OCI-LY7 (cell line): ENCODE results near the gene EPAS1. TPM values are rescaled to one million over a fixed set of nuclear protein-coding genes. Genes with fewer than 3 reads are reported as not detected.

Source experiments
- BruUV-seq: library from RNA; stranded (reverse); fragments of 400-500 nt; replicated peaks from 2 replicates; lab custom pipeline; 2021; lab: Mats Ljungman, UMichigan
- CTCF ChIA-PET: fragments of 300-600 bp; sonication (Branson Sonifier 250); formaldehyde crosslinking; loops from one replicate; lab custom pipeline; 2022; ENCODE audit warnings: antibody characterized with exemption; ENCODE audit not compliant: unreplicated experiment; lab: Charles Lee
- POLR2A ChIA-PET: fragments of 300-600 bp; sonication (Branson Sonifier 250); formaldehyde crosslinking; loops from one replicate; lab custom pipeline; 2022; ENCODE audit warnings: antibody characterized with exemption; lab: Charles Lee
- DNase-seq: peaks from one replicate; pipeline ENCODE4 v3.0.0-alpha.2; 2015; ENCODE audit warnings: low spot score
- H2AFZ ChIP-seq: fragments of 200-600 bp; sonication (generic), shearing (Covaris generic); 2 replicates; pipeline ENCODE4 v1.6.1; 2014; ENCODE audit warnings: mild to moderate bottlenecking, antibody characterized with exemption, low read length, moderate library complexity
- H3K27ac ChIP-seq: fragments of 200-600 bp; sonication (generic); 2 replicates; pipeline ENCODE4 v1.5.1; 2014; ENCODE audit warnings: mixed run types, low read depth, mild to moderate bottlenecking, moderate library complexity, low read length, inconsistent platforms; ENCODE audit not compliant: poor library complexity, severe bottlenecking
- H3K36me3 ChIP-seq: fragments of 200-600 bp; sonication (generic); 2 replicates; pipeline ENCODE4 v1.6.1; 2014; ENCODE audit warnings: mild to moderate bottlenecking, antibody characterized with exemption, low read length, moderate library complexity, mixed read lengths; ENCODE audit not compliant: insufficient read depth
- H3K4me1 ChIP-seq: fragments of 200-600 bp; sonication (generic); 2 replicates; pipeline ENCODE4 v1.5.1; 2014; ENCODE audit warnings: mild to moderate bottlenecking, low read length; ENCODE audit not compliant: insufficient read depth, poor library complexity, severe bottlenecking
- H3K4me2 ChIP-seq: fragments of 200-600 bp; sonication (generic); 2 replicates; pipeline ENCODE4 v1.6.1; 2014; ENCODE audit warnings: mild to moderate bottlenecking, low read length
- H3K4me3 ChIP-seq: fragments of 200-600 bp; sonication (generic); 2 replicates; pipeline ENCODE4 v1.5.1; 2014; ENCODE audit warnings: mild to moderate bottlenecking, low read depth, low read length; ENCODE audit not compliant: poor library complexity, severe bottlenecking
- H3K79me2 ChIP-seq: fragments of 200-600 bp; sonication (generic); 2 replicates; pipeline ENCODE4 v1.6.1; 2016; ENCODE audit warnings: low read depth, mild to moderate bottlenecking, low read length, moderate library complexity, mixed read lengths; ENCODE audit not compliant: insufficient read depth
- H3K9me2 ChIP-seq: fragments of 200-600 bp; sonication (generic); 2 replicates; pipeline ENCODE4 v1.6.1; 2016; ENCODE audit warnings: mild to moderate bottlenecking, low read length, mixed read lengths; ENCODE audit not compliant: insufficient read depth
- H3K9me3 ChIP-seq: fragments of 200-600 bp; sonication (generic); 2 replicates; pipeline ENCODE4 v1.6.1; 2014; ENCODE audit warnings: mild to moderate bottlenecking, mixed run types, low read length, mixed read lengths
- H4K20me1 ChIP-seq: fragments of 200-600 bp; sonication (generic); 2 replicates; pipeline ENCODE4 v1.6.1; 2014; ENCODE audit warnings: mild to moderate bottlenecking, antibody characterized with exemption, low read length, moderate library complexity, mixed read lengths; ENCODE audit not compliant: insufficient read depth
- CTCF ChIP-seq: fragments of 200-600 bp; sonication (generic); conservative IDR thresholded peaks from 2 replicates; pipeline ENCODE4 v1.5.1; 2014; ENCODE audit warnings: mild to moderate bottlenecking, antibody characterized with exemption, low read length, moderate library complexity, mixed read lengths
- EZH2phosphoT487 ChIP-seq: fragments of 200-600 bp; sonication (generic); IDR thresholded peaks from 2 replicates; pipeline ENCODE4 v1.6.1; 2018; ENCODE audit warnings: low read depth, borderline replicate concordance, mild to moderate bottlenecking, mixed run types, antibody characterized with exemption, low read length, moderate library complexity, mixed read lengths
- intact Hi-C: fragments of 100-400 bp; cut with micrococcal nuclease; formaldehyde crosslinking; loops from one replicate; pipeline ENCODE4 v1.10.0; 2022; ENCODE audit not compliant: unreplicated experiment
- total RNA-seq, 2 experiments: library from RNA; depleted of rRNA in 1 of 2; stranded (reverse); fragments of >200 nt in 1 of 2; shearing (Covaris generic) in 1 of 2; gene quantifications; 2 replicates each; pipeline ENCODE4 v1.2.3, GENCODE V29; 2014 to 2022

The EPAS1 gene
- total RNA-seq, 2 experiments from 2014 or later: 0.74 TPM; not detected in 1

- no peak for TF ChIP-seq CTCF
- TF ChIP-seq EZH2phosphoT487: no peak
- H3K9me2 ChIP-seq: no peaks in the 10 kb centered on the region
- H3K79me2 ChIP-seq: no peaks in the 10 kb centered on the region
- no peaks in the 10 kb centered on the region for H3K36me3 ChIP-seq
- H2AFZ ChIP-seq: no peak overlapping the region
- intact Hi-C loops: no loop called here
- no peak overlapping the region for H3K4me3 ChIP-seq
- no peak for DNase-seq
- H3K4me1 ChIP-seq: no peaks in the 10 kb centered on the region
- BruUV-seq: no TSS peak
- CTCF ChIA-PET: no interaction called here
- no peak overlapping the region for H3K27ac ChIP-seq
- no peaks in the 10 kb centered on the region for H3K9me3 ChIP-seq
- POLR2A ChIA-PET: interaction anchor here (0.5 kb wide), 1 partner anchor 703 kb away, joined by 3 read pairs; no protein-coding TSS in a partner anchor
- no peaks in the 10 kb centered on the region for H4K20me1 ChIP-seq
- H3K4me2 ChIP-seq: no peak overlapping the region
These were observed 44.1 kb upstream of the EPAS1 start for GRCh38 chr2:46252891-46253659.

- POLR2A ChIA-PET: no interaction called here
These were observed 42.7 kb upstream of the EPAS1 start for GRCh38 chr2:46254474-46254873.

More at GRCh38 chr2:46254474-46254873, 42.7 kb upstream of the EPAS1 start:
- intact Hi-C loops: no loop called here
- Histone ChIP-seq H3K4me1 (no peaks in the 10 kb centered on the region), H3K79me2 (no peaks in the 10 kb centered on the region), H4K20me1 (no peaks in the 10 kb centered on the region), H3K27ac (no peak overlapping the region), H3K4me2 (no peak overlapping the region), H3K36me3 (no peaks in the 10 kb centered on the region), H3K9me3 (no peaks in the 10 kb centered on the region), H3K4me3 (no peak overlapping the region), H3K9me2 (no peaks in the 10 kb centered on the region), H2AFZ (no peak overlapping the region)
- DNase-seq: no peak
- TF ChIP-seq EZH2phosphoT487 (no peak), CTCF (no peak)
- CTCF ChIA-PET: no interaction called here
- no TSS peak for BruUV-seq
